Iris pigment epithelial cell (primary cell): ENCODE measurements around the gene CNIH2.
A peak's percentile ranks its signal among the peaks of the same experiment; 100 is the strongest.
"Not testable (repeated sequence)": the region's sequence is repeated elsewhere in the genome, so short reads cannot be mapped to it uniquely, and the experiment has no call there.

Experiments
- DNase-seq: peaks from one replicate; pipeline ENCODE4 v3.0.0-alpha.2; 2011; ENCODE audit warnings: low read depth

The CNIH2 gene

DNA sequence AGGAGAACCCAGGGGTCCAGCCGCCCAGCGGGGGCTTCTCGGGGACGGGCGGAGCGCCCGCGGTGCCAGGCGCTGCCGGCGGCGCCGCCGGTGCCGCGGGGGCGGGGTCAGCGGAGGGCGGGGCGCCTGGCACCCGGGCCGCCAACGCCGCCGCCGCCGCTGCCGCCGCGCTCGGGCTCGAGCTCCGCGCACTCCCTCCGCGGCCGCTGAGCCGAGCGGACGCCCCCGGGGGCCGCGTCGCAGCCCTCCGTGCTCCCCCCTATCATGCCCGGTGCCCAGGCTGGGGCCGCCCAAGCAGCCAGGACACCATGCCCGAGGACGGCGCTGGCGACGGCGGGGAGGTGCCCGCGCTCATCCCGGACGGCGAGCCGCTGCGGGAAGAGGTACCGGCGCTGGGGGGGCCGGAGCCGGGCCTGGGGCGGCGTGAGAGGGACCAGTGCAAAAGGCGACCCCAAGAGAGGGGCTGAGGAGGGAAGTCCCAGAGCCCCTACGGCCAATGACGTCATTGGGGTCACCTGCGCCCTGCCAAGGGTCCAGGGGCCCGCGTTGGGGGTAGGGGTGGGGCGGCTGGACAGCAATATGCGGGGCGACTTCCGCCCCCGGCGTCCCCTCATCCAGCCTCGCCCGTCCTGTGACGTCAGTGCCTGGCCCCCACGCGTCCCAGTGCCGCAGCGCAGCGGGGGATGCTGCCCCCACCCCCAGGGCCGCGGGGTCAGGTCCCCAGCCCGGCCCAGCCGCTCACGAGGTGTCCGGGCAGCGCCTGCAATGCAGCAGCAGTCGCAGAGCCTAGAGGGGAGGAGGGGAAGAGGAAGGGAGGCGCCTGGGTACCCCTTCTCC is 13.9 kb downstream of the CNIH2 start, which contains the start of gene TMEM151A:
Gene TMEM151A (plus strand): TSS at position 189 of the 837 bp plus-strand sequence. CDS start 120 bp downstream, at position 309.
- no peak for DNase-seq

DNA sequence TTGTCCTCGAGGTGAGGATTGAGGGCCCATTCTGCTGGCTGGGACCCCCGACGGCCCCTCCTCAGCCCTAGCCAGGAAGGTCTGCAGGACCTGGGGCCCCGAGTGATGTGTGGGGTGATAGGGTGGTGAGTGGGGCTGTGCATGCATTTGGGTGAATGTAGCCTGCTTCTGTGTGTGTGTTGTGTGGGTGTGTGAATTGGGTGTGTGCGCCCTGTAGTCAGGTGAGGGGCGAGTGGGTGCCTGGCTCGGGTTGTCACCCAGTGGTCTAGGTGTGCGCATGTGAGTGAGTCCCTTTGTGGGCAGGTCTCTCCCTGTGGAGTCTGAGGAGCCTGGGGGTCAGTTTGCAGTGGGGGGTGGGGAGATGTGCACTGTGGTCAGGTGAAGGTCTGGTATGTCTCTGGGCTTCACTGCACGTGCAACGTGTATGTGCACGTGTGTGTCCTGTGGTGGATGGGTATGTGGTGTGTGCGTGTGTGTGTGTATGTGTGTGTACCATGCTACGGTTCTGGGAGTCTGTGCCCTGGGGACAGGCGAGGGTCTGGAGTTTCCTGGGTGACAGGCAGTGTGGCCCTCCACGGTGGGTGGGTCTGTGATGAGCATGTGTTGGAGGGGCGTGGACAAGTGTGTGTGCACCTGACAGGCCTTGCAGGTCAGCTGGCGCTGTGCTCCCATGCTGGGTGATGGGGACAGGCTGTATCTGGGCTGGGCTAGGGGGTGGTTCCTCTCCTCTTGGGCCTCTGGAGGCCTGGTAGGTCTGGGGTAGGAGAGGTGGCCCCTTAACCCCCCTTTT is 14.8 kb downstream of the CNIH2 start:
- no peak for DNase-seq

DNA sequence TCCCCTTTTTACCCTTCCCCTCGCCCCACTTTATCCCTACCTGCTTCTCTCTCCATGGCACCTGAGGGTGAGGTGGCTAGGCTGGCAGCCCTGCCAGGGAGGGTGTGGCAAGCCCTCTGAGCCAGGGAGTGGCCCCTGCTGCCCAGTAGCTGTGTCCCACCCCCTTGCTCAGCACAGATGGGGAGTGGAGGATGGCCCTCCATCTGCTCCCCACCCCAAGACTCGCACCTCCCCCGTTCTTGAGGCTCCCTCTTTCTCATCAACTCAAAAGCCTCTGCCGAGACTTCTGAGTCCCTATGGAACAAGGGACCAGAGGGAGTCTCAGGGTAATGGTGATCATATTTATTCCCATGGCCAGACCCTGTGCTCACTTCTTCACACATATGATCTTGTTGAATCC is 15.4 kb downstream of the CNIH2 start:
- no peak for DNase-seq

DNA sequence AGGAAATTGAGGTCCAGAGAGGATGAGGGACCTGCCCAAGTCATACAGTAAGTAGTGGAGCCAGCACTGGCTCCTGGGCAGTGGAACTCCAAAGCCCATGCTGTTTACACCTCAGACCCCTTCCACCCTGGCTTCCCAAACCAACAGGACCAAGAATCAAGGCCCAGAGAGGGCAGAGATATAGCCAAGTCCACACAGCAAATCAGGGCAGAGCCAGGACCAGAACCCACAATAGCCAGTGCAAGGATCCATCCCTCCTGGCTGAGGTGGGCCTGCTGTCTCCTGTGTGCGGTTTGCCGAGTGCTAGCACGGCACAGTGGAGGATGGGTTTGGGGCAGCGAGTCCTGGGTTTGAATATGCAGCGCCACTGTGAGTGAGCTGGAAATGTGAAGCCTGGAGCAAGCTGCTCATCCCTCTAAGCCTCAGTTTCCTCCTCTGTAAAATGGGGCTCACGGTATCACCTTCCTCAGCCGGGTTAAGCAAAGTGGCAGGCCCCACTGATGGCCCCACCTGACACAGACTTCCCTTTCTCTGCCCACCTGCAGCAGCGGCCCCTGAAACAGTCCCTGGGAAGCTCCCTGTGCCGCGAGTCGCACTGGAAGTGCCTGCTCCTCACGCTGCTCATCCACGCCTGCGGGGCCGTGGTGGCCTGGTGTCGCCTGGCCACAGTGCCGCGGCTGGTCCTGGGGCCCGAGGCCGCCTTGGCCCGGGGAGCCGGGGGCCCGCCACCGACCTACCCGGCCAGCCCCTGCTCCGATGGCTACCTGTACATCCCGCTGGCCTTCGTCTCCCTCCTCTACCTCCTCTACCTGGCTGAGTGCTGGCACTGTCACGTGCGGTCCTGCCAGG is 16.0 kb downstream of the CNIH2 start:
- no peak for DNase-seq

GRCh38 chr11:66294626-66295620 is 16.9 kb downstream of the CNIH2 start:
- DNase-seq, result no peak

DNA sequence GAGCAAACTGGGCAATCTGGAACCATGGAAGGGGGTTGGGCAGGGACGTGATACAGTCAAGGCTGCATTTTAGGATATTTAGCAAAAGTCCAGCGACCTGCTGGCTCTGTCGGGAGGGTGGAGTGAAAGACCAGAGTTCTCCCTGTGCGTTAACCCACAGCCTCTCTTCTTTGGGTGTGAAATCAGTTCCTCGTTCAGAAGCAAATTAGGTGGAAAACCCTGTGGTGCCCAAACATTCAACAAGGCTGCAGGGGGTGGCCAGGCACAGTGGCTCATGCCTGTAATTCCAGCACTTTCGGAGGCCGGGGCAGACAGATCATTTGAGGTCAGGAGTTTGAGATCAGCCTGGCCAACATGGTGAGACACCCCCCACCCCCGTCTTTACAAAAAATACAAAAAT is 19.6 kb downstream of the CNIH2 start:
- no peak for DNase-seq

DNA sequence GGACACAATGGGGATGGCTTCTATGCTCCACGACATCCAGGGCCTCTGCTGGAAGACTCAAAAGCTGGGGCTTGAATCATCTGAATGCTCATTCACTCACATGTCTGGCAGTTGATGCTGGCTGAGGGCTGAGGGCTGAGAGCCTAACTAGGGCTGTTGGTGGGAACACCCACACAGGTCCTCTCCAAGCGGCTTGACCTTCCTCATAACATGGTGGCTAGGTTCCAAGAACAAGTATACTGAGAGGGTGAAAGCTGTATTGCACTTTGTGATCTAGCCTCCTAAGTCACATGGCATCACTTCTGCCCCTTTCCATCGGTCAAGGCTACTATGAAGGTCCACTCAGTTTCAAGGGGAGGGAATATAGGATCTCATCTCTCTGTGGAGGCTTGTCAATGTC is 21.2 kb downstream of the CNIH2 start:
- DNase-seq, result no peak

GRCh38 chr11:66302656-66303055 is 24.7 kb downstream of the CNIH2 start:
- no peak for DNase-seq

DNA sequence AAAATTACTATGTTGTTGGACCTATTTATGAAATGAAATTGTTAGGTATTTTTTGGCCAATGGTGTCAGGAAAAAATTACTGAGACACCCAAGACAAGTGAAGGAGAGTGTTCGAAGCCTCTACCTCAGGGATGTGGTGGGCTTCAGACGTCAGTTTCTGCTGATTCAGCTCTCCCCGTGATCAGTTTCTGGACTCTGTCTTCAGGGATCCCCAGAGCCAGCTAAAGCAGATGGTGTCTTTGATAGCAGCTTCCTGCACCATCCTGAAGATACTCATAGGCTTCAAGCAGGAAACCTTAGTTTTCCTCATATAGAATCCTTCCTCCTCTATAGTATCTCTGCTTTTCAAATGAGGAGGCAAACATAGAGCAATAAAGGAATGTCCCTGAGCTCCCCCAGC is 31.5 kb downstream of the CNIH2 start:
- DNase-seq, result no peak

- no peak for DNase-seq
Measured at GRCh38 chr11:66310324-66310723, 32.3 kb downstream of the CNIH2 start.

DNA sequence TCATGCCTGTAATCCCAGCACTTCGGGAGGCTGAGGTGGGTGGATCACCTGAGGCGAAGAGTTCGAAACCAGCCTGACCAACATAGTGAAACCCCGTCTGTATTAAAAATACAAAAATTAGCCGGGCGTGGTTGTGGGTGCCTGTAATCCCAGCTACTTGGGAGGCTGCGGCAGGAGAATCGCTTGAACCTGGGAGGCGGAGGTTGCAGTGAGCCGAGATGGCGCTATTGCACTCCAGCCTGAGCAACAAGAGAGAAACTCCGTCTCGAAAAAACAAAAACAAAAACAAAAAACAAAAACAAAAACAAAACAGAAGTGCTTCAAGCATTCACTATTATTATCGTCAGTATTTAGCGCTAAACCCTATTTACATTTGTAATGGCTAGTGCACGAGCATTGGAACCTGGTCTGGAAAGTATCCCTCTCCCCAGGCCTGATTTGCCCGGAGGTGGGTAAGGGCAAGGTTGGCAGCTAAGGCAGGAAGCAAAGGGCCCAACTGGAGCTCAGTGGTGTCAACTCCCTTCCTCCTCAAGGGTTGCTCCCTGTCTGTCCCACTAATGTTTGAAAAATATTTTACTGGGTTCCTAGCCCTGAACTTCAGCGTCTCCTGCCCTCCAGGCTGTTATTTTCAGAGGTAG is 32.9 kb downstream of the CNIH2 start:
- DNase-seq, result not testable (repeated sequence)

GRCh38 chr11:66311470-66311964 is 33.5 kb downstream of the CNIH2 start:
- no peak for DNase-seq

GRCh38 chr11:66311965-66312548 is 34.1 kb downstream of the CNIH2 start:
- DNase-seq, result peak; percentile 93

DNA sequence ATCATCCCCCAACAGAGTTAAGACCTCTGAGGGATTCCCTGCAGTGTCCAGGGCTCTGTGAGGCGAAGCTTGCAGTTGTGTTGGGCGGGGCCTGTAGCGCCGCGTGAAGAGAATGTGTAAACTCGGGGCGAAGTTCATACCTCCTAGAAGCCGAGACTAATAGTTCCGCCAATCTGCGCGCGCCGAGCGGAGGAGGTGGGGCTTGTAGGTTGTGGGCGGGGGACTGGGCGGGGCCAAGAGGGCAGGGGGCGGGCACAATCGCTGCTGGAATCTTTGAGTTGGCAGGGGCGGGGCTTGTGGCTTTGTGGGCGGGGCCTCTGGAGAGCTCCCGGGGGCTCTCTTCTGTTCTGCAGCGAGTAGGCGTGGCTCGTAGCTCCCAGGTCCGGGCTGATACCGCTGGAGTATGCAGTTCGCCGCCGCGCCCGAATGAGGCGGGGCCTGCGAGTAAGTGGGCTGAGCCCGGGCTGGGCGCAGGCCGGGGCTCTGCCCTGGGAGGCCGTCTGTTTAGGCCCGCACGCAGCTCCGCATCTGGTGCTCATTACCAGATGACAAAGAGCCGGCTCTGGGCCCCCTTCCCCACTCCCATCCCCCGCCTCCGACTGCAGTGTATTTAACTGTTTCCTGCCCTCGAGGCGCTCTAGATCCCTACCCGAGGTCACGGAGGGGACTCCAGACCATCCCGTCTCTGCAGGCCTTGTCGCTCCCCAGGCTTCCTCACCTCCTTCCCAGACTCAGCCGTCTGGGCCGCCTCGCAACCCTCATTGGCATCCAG is 34.8 kb downstream of the CNIH2 start:
- peak; percentile 99 for DNase-seq

DNA sequence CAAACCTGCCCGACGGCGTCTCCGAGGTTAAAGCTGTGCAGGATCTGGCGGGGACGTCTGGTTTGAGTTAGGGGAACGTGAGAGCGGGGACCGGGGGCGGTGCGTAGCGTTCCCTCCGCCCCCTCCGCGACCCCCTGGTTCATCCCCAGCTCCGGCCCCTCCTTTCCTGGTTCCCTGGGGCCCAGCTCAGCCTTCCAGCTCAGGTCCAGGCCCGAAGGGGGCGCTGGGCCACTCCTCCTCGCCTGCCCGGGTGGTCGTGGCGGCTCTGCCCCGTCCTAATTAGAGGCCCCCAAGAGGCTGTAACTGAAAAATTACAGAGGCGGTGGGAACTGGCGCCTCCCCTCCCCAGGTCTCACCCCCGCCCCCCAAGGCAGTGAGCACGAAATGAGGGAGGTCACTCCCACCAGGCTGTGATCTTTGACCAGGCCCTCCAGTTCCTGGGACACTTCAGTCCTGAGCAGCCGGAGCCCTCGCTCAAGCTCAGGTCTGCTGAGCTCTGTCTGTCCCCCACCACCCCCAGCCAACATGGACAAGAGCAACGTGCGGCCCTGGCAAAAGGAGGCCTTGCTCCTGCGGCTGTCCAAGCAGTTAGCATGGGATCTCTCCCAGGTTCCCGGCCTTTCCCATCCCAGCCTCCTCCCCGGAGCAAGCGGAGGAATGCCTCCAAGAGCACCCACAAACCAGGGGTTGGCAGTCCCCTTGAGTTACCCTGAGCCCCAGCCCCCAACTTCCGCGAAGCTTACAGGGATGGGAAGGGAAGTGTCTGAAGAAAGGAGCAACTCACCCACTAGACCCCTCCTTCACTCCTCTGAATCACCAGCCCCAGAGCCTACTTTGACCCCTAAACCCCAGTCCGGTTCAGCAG is 35.6 kb downstream of the CNIH2 start:
- peak; percentile 42 for DNase-seq

DNA sequence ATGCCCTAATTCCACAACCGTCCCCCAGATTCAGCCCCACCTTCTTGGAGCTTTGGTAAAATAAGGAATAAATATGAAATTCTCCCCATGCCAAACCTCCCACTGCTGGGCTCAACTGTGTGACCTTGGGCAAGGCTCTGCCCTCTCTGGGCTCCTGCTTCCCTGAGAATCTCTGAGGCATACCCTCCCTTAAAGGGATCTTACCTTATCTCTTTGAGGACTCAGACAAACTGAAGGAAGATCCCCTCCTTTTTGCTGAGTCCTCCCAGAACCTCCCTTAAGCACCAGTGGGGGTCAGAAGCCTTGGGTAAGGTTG is 36.2 kb downstream of the CNIH2 start:
- DNase-seq, result no peak

DNA sequence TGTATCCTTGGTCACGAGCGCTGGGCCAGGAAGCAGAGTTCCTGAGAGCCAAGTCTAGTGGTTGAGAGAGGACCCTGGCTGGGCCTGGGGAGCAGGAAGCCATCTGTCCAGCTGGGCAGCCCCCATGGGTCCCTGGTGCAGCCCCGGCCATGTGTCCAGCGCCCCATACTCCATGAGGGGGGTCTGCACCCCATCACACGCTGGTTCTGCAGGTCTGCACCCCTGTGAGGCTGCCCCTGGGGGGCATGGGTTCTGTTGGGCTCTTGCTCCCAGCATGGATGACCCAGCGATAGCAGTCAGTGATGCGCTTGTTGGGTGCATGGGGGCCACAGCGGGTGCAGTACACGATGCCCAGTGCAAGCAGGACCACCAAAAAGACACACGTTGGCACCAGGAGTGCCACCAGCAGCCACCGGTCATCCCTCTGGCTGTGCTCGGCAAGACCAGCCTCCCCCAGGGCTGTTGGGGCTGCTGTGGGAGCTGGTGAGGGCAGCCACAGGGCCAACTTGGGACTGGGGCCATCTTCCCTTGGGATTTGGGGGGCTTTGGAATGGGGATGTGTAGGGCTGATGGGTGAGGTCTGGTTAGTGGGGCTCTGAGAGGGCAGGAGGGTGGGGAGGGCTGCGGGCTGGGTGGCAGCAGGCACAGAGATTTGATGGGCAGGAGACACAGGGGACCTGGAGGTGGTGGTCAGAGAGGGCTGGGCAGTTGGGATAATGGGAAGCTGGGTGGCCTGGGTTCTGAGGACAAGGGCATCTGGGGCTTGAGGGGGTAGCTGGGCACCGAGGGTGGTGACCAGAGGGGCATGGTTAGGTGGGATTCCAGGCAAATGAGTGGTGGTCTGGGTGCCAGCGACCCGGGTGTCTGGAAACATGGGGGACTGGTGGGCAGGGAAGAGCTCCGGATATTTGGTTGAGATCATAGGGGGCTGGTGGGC is 36.9 kb downstream of the CNIH2 start:
- DNase-seq, result no peak
